Measurements from ENCODE around the gene RFC3.

Gene RFC3

GRCh38 chr13:33840402-33840801 is 22.5 kb downstream of the RFC3 start:
- H3K27ac Mint-ChIP-seq, result no peak overlapping the region
- no peaks in the 10 kb centered on the region for H3K27me3 Mint-ChIP-seq (ENCODE audit: low read depth)
- H3K4me1 Mint-ChIP-seq, result peaks cover 3% of the 10 kb centered on the region
- TF ChIP-seq, protein P1, sequence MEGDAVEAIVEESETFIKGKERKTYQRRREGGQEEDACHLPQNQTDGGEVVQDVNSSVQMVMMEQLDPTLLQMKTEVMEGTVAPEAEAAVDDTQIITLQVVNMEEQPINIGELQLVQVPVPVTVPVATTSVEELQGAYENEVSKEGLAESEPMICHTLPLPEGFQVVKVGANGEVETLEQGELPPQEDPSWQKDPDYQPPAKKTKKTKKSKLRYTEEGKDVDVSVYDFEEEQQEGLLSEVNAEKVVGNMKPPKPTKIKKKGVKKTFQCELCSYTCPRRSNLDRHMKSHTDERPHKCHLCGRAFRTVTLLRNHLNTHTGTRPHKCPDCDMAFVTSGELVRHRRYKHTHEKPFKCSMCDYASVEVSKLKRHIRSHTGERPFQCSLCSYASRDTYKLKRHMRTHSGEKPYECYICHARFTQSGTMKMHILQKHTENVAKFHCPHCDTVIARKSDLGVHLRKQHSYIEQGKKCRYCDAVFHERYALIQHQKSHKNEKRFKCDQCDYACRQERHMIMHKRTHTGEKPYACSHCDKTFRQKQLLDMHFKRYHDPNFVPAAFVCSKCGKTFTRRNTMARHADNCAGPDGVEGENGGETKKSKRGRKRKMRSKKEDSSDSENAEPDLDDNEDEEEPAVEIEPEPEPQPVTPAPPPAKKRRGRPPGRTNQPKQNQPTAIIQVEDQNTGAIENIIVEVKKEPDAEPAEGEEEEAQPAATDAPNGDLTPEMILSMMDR (IDR thresholded peaks at IDR 0.05; ENCODE audit: unreplicated experiment in 3 of 3), result no peak
- no peak overlapping the region for H3K4me3 Mint-ChIP-seq
- H3K9me3 Mint-ChIP-seq, result peaks cover 3% of the 10 kb centered on the region
- H3K36me3 Mint-ChIP-seq (ENCODE audit: low read depth), result peaks cover 44% of the 10 kb centered on the region

DNA sequence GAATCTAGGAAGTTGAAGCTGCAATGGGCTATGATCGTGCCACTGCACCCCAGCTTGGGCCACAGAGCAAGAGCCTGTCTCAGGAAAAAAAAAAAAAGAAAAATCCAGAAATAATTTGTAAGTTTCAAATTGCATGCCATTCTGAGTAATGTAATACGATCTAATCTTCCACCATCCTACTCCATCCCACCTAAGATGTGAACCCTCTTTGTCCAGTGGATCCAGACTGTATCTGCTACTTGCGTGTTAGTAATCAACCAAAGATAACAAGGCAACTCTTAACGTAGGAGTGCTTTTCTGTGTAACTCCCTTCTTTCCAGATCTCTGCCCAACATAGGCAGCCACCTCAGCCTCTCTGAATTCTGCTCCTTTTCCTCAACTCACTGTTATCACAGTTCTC is 24.3 kb downstream of the RFC3 start:
- H3K36me3 Mint-ChIP-seq (ENCODE audit: low read depth), result peaks cover 30% of the 10 kb centered on the region

DNA sequence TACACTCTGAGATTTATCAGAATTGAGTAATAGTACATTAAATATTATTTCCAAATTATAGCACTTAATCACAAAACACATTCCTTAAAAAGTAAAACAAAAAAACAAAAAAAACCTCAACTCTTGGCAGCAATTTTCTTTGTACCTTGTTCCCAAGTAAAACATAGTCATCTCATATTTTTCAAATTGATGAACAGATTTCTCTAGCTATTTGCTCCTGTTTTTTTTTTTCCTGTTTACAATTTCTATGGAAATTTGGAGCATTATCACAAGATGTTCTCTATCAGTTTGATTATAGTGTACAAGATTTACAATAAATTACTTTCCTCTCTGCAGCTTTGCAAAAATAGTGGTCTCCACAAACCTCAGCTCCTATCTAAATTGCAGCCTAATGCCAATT is 25.0 kb downstream of the RFC3 start:
- Mint-ChIP-seq H3K27me3 (ENCODE audit: low read depth) (no peaks in the 10 kb centered on the region), H3K4me1 (peaks cover 3% of the 10 kb centered on the region), H3K27ac (no peak overlapping the region), H3K36me3 (ENCODE audit: low read depth) (peaks cover 34% of the 10 kb centered on the region), H3K4me3 (no peak overlapping the region), H3K9me3 (peaks cover 3% of the 10 kb centered on the region)
- TF ChIP-seq, protein P1 (IDR thresholded peaks at IDR 0.05; ENCODE audit: unreplicated experiment in 3 of 3), result no peak

More for the DNA sequence above, 24.3 kb downstream of the RFC3 start:
- peaks cover 3% of the 10 kb centered on the region for H3K4me1 Mint-ChIP-seq
- peaks cover 3% of the 10 kb centered on the region for H3K9me3 Mint-ChIP-seq
- no peaks in the 10 kb centered on the region for H3K27me3 Mint-ChIP-seq (ENCODE audit: low read depth)
- H3K27ac Mint-ChIP-seq, result no peak overlapping the region
- no peak overlapping the region for H3K4me3 Mint-ChIP-seq
- TF ChIP-seq, protein P1 (IDR thresholded peaks at IDR 0.05; ENCODE audit: unreplicated experiment in 3 of 3), result no peak

DNA sequence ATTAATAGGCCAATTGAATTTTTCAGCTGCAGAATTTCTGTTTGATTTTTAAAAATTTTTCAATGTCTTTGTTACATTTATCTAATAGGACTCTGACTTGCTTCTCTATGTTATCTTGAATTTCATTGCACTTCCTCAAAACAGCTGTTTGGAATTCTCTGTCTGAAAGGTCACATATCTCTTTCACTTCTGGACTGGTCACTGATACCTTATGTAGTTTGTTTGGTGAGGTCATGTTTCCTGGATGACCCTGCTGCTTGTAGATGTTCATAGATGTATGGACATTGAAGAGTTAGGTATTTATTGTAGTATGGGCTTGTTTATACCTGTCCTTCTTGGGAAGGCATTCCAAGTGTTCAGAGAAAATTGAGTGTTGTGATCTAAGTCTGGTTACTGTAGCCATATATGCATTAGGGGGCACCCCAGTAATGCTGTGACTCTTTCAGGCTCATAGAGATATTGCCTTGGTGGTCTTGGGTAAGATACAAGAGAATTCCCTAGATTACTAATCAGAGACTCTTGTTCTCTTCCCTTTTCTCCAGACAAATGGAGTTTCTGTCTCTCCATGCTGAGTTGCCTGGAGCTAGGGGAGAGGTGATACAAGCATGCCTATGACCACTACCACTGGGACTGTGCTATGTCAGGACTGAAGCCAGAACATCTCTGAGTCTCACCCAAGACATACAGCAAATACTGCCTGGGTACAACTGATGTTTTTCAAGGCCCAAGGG is 27.8 kb downstream of the RFC3 start:
- Mint-ChIP-seq H3K27me3 (ENCODE audit: low read depth) (no peaks in the 10 kb centered on the region), H3K36me3 (ENCODE audit: low read depth) (peaks cover 14% of the 10 kb centered on the region), H3K4me3 (no peak overlapping the region), H3K4me1 (no peaks in the 10 kb centered on the region), H3K9me3 (no peaks in the 10 kb centered on the region), H3K27ac (no peak overlapping the region)
- TF ChIP-seq, protein P1 (IDR thresholded peaks at IDR 0.05; ENCODE audit: unreplicated experiment in 3 of 3), result no peak

GRCh38 chr13:33846303-33847062 is 28.5 kb downstream of the RFC3 start:
- TF ChIP-seq, protein P1 (IDR thresholded peaks at IDR 0.05; ENCODE audit: unreplicated experiment in 3 of 3), result no peak
- H3K4me3 Mint-ChIP-seq, result no peak overlapping the region
- no peak overlapping the region for H3K27ac Mint-ChIP-seq
- no peaks in the 10 kb centered on the region for H3K27me3 Mint-ChIP-seq (ENCODE audit: low read depth)
- no peaks in the 10 kb centered on the region for H3K9me3 Mint-ChIP-seq
- H3K36me3 Mint-ChIP-seq (ENCODE audit: low read depth), result peaks cover 14% of the 10 kb centered on the region
- no peaks in the 10 kb centered on the region for H3K4me1 Mint-ChIP-seq
